GM18909 (cell line): ENCODE data around the gene TBX1.

Source experiments
- ATAC-seq: cut with Tn5 transposase; IDR thresholded peaks from one replicate; pipeline ENCODE4 v1.9.1; 2021; ENCODE audit warnings: mild to moderate bottlenecking; ENCODE audit not compliant: unreplicated experiment, poor library complexity

TBX1 gene

GRCh38 chr22:19797086-19798002 is 36.8 kb downstream of the TBX1 start:
- ATAC-seq = no peak

DNA sequence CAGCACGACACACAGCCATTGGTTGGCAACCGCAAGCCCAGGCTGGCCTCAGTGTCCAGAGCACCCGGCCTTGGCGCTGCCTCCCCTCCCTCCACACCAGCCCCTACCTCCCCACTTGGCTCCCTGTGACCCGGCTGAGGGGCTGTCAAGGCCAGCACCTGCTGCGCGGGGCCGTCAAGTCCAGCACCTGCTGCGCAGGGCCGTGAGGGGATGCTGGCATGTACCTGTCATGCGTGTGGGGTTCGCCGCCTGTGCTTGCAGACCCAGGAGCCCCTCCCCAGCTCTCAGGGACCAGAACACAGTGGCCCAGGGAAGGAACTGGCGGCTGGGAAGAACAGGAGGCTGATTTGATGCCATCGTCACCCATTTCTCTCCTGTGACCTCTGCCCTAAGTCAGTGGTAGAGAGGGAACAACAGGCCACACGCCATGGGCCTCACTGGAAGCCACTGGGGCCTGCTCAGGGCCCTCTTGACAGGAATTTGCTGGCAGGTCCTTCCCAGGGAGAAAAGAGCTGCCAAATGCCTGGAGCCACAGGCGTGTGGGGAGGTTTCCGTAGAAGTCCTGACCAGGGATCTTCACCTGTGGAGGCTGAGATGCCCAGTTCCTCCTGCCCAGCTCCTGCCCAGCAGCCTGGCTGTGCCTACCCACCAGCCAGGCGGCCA is 37.6 kb downstream of the TBX1 start:
- ATAC-seq = no peak

GRCh38 chr22:19798891-19799293 is 38.3 kb downstream of the TBX1 start:
- no peak for ATAC-seq

GRCh38 chr22:19799322-19800190 is 39.0 kb downstream of the TBX1 start:
- no peak for ATAC-seq

GRCh38 chr22:19800306-19800705 is 39.7 kb downstream of the TBX1 start:
- no peak for ATAC-seq

DNA sequence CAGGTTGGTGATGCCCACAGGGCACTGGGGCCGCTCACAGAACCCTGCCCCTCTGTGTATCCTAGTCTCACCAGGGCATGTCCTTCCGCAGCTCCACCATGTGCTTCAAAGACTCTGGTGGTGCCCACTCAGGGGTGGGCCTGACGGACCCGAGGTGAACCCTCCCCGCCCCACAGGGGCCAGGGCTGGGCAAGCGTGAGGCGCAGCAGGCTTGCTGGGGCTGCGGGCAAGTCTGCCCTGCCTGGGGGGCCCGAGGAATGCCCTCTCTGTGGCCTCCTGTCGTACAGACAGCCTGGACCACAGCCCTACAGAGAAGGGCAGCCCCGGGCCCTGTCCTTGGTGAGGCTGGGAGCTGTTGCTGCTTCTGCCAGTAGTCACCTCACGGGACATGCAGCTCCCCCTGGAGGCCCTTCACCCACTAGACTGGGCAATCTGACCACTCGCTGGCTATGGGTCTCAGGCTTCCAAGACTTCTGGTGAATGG is 40.2 kb downstream of the TBX1 start:
- no peak for ATAC-seq

GRCh38 chr22:19801340-19802000 is 40.9 kb downstream of the TBX1 start:
- ATAC-seq = no peak

DNA sequence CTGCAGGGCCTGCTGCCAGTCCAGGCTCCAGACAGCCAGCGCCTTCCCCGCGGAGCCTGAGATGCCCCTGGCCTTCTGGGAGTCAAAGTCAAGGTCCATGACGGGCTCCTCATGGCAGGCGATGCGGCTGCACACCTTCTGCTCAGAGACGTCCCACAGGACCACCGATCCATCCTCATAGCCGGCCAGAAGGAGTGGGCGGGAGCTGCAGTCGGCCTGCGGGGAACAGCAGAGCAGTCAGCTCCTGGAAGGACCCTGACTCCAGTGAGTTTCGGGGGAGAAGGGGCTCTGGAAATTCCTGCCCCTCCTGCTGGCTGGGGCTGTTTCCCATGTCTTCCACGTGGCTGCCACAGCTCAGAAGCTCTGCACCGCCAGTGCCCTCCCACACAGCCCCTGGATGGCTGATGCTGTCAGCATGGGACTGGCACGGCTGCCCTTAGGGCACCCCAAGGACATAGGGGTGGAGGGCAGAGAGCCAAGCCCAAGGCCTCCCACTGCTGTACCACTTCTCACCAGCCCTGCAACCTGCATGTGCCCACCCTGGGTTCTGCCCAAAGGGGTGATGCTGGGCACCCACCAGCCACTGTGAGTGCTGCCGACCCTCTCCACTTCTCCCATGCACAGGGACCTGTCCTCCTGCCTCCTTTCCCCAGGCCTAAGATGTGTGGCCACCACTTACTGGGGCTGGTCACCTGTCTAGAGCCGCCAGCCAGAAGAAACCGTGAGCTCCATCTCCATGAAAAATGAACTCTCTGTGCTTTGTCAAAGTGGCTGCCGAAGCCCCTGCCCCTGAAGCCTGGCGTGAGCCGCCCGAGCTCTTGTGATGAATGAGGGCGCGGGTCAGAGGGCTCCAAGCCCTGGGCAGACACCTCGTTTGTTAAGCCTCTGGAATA is 41.7 kb downstream of the TBX1 start:
- no peak for ATAC-seq

DNA sequence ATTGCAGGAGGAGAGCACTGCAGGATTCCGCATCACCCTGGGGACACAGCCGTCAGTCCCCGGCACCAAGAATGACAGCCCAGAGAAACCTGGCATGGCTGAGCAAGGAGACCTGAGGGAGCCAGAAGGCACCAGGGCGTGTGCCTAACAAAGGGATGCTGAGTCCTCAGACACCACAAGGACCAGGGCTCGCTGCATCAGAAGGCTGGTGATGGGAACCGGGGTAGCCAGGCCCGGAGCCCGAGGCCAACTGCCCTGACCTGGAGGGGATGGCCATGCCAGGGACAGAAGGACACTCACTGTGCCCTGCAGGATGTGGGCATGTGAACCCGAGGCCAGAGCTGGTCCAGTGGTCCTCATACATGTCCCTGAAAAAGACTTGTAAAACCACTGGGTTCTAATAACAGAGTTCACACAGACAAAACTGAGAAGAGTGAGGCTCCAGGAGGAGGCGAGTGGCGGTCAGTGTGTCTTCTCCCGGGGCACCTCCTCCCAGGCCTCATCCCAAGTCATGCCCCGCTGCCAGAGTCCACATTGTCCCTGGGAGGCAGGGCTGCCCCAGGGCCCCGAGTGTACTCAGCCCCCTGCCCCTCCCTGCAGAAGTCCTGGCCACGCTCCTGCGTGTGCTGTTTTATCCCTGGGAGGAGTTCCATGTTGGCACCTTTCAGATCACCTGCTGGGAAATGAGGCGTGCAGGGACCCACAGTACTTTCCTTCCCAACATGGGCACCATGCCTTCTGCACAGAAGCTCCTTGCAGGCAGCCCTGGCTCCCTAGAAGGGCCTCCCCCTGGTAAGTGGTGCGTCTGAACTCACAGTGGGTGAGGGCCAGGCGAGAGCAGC is 42.5 kb downstream of the TBX1 start:
- ATAC-seq = no peak

DNA sequence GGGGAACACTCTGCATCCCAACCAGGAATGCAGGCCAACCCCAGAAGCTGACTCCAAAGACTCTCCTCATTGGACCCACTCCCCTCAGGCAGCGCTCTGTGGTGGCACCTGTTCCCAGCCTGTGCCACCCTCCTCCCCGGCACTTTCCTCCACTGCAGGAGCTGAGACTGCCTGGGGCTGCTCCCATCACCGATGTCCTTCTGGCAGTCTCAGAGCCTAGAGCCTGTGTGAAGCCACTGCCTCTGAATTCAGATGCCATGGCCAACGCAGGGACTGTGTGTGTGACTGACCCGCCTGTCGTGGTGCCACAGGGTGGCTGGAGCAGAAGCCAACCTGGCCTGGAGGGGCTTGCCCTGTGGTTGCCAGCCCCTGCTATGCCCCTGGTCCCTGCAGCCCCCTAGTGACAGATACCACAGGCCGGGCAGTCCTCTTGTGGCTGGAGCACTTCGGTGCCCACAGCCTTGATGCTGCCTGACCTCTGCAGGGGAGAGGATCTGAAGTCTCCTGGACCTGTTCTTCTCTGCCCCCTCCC is 43.2 kb downstream of the TBX1 start:
- ATAC-seq = no peak

DNA sequence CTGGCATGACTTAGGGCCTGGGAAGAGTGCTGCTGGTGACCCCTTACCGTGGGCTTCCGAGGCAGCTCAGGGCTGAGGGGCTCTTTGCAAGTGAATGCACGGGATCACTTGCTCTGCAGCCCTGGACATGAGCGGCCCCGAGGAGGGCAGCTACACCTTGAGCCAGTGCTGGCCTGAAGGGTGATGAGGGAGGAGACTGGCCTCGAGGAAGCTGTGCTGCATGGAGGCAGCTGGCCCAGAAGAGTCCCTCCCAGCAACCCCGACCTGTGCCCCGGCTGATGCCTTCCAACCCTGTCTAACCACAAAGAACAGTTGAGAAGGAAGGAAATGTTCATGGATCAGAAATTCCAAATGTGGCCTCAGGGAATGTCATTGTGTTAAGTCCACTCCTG is 45.2 kb downstream of the TBX1 start:
- no peak for ATAC-seq

DNA sequence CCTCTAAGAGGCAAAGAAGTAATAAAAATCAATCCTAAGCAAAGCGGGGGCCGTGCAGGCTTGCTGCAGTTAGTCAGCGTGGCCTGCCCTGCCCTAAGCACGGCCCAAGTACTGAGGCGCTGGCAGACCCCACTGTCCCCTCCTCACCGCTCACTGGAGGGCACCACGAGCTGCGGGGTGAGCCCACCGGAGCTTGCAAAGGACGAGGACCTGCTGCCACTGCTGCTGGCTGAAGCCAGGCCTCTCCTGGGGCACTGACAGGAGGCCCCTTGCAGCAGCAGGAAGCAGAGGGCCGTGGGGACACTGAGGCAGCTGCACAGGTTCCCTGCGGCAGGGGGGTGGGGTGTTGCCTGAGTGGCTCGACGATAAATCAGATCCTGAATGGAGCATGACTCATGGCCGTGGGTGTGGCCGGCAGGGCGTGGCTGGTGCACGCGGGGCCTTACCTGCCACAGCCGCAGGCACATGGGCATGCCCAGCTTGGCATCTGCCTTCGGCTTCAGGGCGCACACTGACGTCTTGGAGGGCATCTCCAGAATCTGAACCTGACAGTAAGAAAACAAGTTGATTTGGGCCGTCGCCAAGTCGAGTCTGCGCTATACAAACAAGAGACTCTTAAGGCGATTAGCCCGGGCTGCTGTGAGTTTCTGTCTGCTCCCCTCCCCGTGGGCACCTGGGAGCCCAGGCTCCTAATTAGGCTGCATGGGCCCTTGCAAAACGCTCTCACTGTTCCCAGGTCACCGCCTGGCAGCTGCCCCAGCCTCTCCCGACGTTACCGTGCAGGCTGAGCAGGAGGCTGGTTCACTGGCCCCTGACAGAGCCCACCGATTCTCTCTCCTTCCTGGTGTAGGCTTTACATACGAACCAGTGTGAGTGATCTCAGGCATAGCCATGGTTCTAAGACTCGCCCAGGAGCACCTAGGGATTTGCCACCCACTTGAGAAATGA is 45.9 kb downstream of the TBX1 start:
- ATAC-seq = no peak

DNA sequence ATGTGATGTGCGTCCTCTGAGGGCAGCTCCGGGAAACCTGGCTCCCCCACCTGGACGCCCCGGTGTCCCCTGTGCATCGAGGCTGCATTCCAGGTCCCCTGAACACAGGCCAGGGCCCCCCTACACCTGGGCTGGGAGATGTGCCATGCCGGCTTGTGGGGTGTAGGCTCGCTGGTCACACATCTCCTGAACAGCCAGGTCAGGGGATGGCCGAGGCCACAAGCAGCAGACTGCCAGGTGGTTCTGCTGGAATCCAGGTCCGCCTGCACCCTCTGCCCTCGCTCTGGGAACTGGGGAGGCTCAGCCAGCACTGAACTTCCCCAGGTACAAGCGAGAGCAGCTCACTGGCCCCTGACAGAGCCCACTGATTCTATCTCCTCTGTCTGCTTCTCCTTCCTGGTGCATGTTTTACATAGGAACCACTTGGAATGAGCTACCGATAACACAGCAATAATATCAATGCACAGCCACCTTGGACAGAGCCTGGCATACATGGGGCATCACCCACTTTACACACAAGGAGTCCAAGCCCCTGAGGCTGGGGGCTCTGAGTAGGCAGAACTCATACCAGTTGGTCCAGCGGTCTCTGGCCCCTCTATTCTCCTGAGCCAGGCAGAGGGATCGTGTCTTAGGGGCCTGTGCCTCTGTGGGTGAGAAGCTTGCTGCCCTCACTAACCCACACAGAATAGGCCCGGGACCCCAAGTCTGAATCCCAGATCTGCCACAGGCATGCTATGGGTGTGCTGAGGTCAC is 46.8 kb downstream of the TBX1 start:
- no peak for ATAC-seq

DNA sequence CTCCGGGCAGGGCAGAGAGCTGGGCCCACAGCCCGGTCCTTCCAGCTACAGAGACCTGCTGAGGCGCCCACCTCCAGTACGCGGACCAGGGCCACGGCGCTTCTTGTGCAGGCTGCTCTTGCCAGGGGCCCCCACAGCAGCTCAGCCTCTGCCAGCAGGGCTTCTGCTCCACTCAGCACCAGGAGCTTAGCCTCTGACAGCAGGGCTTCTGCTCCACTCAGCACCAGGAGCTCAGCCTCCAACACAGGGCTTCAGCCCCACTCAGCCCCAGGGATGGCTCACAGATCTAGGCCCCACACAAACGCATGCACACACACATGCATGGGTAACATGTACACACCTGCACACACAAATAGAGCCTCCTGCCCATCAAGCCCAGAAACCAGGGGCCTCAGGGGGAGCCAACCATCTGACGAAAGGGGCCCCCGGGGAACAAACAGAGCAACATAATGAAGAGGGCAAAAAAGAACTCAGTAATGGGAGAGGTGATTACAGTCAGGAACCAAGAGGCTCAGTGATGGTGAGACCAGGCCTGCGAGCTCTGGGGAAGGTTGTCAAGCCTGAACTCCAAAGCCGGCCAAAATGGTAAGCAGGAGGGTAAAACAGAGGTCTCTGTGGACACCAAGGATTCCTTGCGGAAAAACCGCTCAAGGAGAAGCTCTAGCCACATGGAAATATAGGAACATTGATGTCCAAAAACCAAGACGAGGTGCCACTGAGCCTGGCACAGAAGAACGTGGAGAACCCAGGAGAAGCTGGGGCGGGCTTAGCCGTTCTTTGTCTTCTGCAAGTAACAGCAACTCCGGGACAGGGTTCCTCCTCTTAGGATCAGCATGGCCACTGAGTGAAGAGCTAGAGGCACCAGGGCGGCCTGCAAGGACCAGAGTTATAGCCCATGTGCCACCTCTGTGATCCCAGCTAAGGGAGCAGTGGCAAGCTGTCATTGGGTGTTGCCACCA is 47.6 kb downstream of the TBX1 start:
- ATAC-seq = no peak

GRCh38 chr22:19808873-19809478 is 48.4 kb downstream of the TBX1 start:
- no peak for ATAC-seq
